Measurements from ENCODE around the gene ATPAF2.

ATPAF2 gene

GRCh38 chr17:18038861-18039534 lies at the start of gene ATPAF2, which contains the start of gene GID4:
Gene ATPAF2, minus strand, starts transcription at chr17:18039168. Its CDS starts 155 bp downstream, at chr17:18039013.
Gene GID4, plus strand, starts transcription at chr17:18039408. Its CDS starts 57 bp downstream, at chr17:18039465.
- DNase-seq (ENCODE audit: low read depth in 2 of 2), result peak; percentile 99

- DNase-seq (ENCODE audit: low read depth in 2 of 2), result peak; percentile 78 to 86
These were observed 48.9 kb upstream of the ATPAF2 start, which contains the start of gene DRG2 for GRCh38 chr17:18087610-18088491. Gene DRG2, plus strand, starts transcription at chr17:18087948. Its CDS starts 76 bp downstream, at chr17:18088024.

GRCh38 chr17:18084256-18084655 lies 45.3 kb upstream of the ATPAF2 start:
- DNase-seq (ENCODE audit: low read depth in 2 of 2), result no peak

- DNase-seq (ENCODE audit: low read depth in 2 of 2), result no peak
These were observed 40.6 kb upstream of the ATPAF2 start for GRCh38 chr17:18079543-18079942.

- no peak for DNase-seq (ENCODE audit: low read depth in 2 of 2)
These were observed 38.0 kb upstream of the ATPAF2 start for GRCh38 chr17:18076936-18077335.

GRCh38 chr17:18074566-18075272 lies 35.8 kb upstream of the ATPAF2 start:
- DNase-seq (ENCODE audit: low read depth in 2 of 2), result no peak

- DNase-seq (ENCODE audit: low read depth in 2 of 2), result no peak
These were observed 32.8 kb upstream of the ATPAF2 start for GRCh38 chr17:18071751-18072150.

- DNase-seq (ENCODE audit: low read depth in 2 of 2), result no peak
These were observed 31.9 kb upstream of the ATPAF2 start for GRCh38 chr17:18070861-18071340.

- DNase-seq (ENCODE audit: low read depth in 2 of 2), result no peak
These were observed 30.1 kb upstream of the ATPAF2 start for GRCh38 chr17:18069101-18069500.

GRCh38 chr17:18066866-18067265 lies 27.9 kb upstream of the ATPAF2 start:
- no peak for DNase-seq (ENCODE audit: low read depth in 2 of 2)

GRCh38 chr17:18065546-18065945 lies 26.6 kb upstream of the ATPAF2 start:
- no peak for DNase-seq (ENCODE audit: low read depth in 2 of 2)

- no peak for DNase-seq (ENCODE audit: low read depth in 2 of 2)
These were observed 25.1 kb upstream of the ATPAF2 start for GRCh38 chr17:18064053-18064452.

- DNase-seq (ENCODE audit: low read depth in 2 of 2), result no peak
These were observed 20.3 kb upstream of the ATPAF2 start for GRCh38 chr17:18059283-18059682.

GRCh38 chr17:18056214-18056613 lies 17.2 kb upstream of the ATPAF2 start:
- DNase-seq (ENCODE audit: low read depth in 2 of 2), result no peak

- DNase-seq (ENCODE audit: low read depth in 2 of 2), result no peak
These were observed 16.6 kb upstream of the ATPAF2 start for GRCh38 chr17:18055597-18055996.

GRCh38 chr17:18045691-18046350 lies 6.9 kb upstream of the ATPAF2 start:
- DNase-seq (ENCODE audit: low read depth in 2 of 2), result no peak

GRCh38 chr17:18044609-18045008 lies 5.6 kb upstream of the ATPAF2 start:
- no peak for DNase-seq (ENCODE audit: low read depth in 2 of 2)

GRCh38 chr17:18043491-18043890 lies 4.5 kb upstream of the ATPAF2 start:
- DNase-seq (ENCODE audit: low read depth in 2 of 2), result no peak

GRCh38 chr17:18042983-18043382 lies 4.0 kb upstream of the ATPAF2 start:
- no peak for DNase-seq (ENCODE audit: low read depth in 2 of 2)

- DNase-seq (ENCODE audit: low read depth in 2 of 2), result no peak
These were observed 2.8 kb upstream of the ATPAF2 start for GRCh38 chr17:18041776-18042175.

GRCh38 chr17:18040261-18040858 lies 1.4 kb upstream of the ATPAF2 start:
- DNase-seq (ENCODE audit: low read depth in 2 of 2), result no peak

Measured in stimulated activated CD4-positive, alpha-beta T cell treated with anti-CD3 and anti-CD28 coated beads, Interleukin-15, amount 100 ng/mL, for 48 hours (primary cell).